C1 segment of cervical spinal cord (tissue), 14 donors: ENCODE results near the gene C22orf31.
"Not testable (repeated sequence)": the region's sequence is repeated elsewhere in the genome, so short reads cannot be mapped to it uniquely, and the experiment has no call there.

Source experiments
- DNase-seq, 14 donors: peaks; one replicate each; lab custom pipeline; 2025; lab: John Stamatoyannopoulos, UW

C22orf31 gene

DNA sequence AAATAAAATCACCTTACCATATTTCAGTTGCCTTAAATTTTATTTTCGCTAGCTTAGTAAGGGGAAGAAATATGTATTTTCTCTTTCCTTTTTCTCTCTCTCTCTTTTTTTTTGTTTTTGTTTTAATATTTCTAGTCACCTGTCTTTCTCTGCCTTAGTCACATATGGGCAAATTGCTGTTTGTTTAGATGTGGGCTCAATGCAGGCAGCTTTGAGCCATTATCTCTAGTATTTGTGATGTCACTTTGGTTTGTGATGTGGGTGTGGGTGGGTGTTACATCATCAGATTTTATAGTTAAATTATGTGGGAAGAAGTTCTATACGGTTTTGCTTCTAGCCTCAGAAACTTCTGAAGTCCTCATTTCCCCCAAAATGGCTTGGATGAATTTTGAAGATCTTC, at the start of gene C22orf31:
C22orf31 (minus strand) TSS at position 59 of the 400 bp plus-strand sequence; CDS start at position 20, 39 bp downstream.
- no peak for DNase-seq

- no peak for DNase-seq
Observed at GRCh38 chr22:29110946-29111345, 49.3 kb upstream of the C22orf31 start.

- DNase-seq, result no peak
Observed at GRCh38 chr22:29109822-29110221, 48.2 kb upstream of the C22orf31 start.

- DNase-seq, result no peak
Observed at GRCh38 chr22:29108137-29108536, 46.5 kb upstream of the C22orf31 start.

DNA sequence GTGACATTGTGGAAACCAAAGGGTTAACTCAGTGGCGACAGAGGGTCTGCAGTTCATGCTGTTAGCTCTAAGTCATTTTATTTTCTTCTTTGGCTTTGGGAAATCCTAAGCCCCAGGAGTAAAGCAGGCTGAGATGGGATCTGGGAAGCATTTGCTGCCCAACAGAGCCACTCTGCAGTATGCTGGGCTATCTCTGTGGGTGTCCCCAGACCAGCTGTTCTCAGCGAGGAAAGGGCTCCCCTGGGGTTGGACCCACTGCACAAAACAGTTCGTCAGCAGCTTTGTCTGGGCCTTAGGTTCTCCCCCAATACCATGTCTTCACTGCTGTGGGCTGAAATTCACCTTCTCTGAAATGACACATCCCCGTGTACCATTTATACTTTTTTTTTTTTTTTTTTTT, 45.2 kb upstream of the C22orf31 start:
- DNase-seq, result no peak

DNA sequence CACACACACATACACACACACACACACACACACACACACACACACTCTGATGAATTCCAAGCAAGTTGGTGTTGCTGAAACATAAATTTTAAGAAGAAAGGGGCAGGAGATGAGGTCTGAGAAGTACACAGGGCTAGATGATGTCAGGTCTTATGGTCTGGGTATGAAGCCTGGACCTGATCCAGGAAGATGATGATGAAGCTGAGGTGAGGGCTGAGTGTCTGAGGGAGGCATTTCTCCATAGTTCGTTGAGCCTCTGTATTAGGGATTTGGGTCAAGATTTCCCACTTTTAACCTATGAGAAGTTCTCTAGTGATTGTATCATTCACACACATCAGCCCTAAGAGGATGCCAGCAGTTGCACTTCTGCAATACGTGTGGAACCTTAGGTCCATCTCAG, 43.8 kb upstream of the C22orf31 start:
- DNase-seq, result no peak

GRCh38 chr22:29103121-29103520, 41.5 kb upstream of the C22orf31 start:
- no peak for DNase-seq

DNA sequence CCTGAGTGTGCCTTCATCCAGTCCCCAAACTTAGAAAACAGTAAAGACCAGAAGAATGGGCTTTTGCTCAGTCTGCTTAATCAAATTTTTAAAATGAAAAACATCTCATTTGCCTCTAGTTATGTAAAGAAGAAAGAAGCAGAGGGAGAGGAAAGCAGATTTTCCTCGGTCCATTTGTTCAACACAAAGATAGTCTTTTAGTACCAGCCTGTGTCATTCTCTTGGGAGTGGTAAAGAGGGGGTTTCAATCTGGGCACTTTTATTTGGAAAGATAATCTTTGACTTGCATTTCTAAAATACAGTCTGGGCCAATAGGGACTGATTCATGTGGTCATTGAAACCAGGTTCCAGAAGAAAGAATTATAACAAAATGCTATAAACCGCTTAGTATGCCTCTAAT, 40.7 kb upstream of the C22orf31 start:
- DNase-seq, result no peak

GRCh38 chr22:29098296-29098695, 36.7 kb upstream of the C22orf31 start:
- DNase-seq, result peak in 1 of 14 donors; percentile 25

DNA sequence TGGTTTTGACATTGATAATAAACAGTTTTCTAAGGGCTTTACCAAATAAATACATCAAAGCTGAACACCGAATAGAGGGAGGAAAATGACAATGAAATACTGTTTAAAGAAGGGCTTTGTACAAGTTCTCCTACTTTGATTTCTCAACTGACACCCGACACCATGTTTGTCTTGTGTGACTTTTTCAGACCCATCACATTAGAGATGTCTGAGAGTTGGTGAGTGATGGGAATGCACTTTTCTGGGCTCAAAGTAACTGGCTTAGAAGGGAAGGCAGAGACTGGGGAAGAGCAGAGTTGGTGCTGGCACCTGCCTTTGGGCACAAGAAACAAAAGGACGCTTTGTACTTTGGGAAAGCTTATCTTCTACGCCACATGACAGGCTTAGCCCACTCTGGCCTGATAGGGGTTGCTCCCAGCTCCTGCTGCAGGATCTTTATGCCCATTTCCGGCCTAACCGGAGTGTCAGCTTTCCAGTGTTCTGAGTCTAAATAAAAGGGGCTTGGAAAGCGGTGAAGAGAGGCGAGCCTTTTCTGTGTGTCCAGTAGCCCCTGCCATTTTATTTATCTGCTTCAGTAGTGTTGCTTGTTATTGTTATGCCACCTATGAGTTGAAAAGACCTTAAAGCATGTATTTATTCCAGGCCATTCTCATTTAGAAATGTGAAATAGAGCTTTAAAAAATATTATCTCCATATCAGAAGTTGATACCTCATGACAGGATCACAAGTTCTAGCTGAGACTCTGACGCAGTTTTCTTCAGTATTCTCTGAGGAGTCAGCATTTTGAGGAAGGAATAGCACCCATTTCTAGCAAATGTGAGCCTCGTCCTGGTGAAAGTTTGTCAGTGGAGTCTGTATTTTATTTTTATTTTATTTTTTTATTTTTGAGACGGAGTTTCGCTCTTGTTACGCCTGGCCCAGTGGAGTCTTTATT, 35.4 kb upstream of the C22orf31 start:
- peak in 3 of 14 donors; percentile 11 to 20 (median 14) for DNase-seq

GRCh38 chr22:29095459-29095858, 33.8 kb upstream of the C22orf31 start:
- DNase-seq, result no peak

DNA sequence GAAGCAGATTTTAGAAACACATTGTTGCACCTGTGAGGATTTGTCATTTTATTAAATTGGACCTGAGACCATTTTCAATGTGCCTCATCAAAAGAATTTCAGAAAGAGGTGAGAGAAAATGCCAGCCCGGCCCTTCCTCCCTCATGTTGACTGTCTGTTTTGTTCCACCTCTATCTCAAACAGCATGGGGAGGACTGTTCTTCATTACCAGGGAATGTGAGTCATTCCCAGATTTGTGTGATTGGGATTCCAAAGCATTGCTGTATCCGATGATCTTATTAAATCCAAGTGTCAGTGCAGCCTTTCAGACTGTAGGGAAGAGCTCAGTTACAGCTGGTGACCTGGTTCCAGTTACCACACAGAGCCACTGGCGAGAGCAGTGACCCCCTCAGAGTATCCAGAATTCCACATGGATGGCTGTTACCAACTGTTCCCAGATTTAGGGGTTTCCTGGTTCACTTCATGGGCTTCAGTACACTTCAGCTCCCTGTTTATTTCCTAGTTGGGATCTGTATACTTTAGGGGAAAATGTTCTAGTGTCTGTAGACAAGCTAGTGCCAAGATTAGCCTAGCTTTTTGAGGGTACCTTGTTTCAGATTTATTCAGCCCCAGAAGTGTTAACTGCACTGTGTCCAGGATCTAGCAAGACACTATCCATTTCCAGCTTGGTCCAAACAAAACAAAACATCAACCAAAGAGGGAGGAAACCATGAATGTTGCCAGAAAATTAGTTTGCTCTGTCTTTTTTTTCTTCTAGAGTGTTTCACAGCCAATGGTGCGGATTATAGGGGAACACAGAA, 32.1 kb upstream of the C22orf31 start:
- DNase-seq, result no peak

DNA sequence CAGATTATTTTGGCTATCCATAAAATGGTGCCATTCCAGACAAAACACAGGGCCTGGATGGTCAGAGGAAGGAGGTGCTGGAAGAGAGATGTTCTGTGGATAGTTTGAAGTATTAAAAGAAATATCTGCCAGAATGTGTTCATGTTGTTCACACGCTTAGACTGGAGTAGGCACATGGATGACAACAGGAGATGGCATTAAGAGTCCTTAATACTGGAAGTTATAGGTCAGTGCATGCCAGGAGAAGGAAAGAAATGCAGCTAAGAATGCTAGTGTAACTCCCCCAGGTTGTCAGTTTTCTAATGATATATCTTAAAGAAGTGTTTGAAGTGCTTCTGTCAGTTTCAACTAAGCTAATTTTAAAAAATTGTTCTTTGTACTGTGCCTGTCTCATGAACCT, 31.4 kb upstream of the C22orf31 start:
- no peak for DNase-seq

DNA sequence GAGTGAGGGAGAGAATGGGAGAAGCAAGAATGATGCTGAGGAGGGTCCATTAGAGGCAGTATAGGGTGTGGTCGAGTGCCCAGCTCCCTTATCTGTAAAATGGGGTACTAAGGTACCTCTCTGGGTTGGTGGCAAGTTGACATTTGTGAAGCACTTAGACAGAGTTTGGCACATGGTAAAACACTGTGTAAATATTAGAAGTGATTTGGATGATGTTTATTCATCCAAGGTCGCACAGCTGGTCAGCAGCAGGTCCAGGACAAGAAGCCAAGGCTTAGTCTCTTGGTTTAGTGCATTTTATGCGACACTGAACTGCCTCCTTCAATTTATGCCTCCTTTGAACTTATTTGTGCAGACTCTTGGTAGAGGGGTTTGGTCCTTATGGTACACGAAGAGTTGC, 30.6 kb upstream of the C22orf31 start:
- DNase-seq, result no peak

DNA sequence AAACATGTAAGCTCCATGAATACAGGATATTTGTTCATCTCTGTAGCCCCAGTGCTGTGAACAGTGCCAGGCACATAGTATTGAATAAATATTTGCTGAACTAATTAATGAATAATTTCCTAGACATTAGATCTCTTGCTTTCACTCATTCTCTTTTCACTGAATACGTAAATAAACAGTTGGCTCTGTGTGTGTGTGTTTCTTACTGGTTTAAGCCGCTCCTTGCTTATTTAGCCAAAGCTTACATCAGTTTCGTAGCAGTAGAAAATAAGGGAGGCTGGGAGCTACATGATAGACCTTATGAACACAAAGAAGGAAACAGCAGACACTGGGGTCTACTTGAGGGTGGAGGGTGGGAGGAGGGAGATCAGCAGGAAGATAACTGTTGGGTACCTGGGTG, 28.4 kb upstream of the C22orf31 start:
- DNase-seq, result no peak

GRCh38 chr22:29089507-29089906, 27.9 kb upstream of the C22orf31 start:
- DNase-seq, result no peak

- DNase-seq, result no peak
Observed at GRCh38 chr22:29088809-29089208, 27.2 kb upstream of the C22orf31 start.

- DNase-seq, result no peak
Observed at GRCh38 chr22:29087012-29087411, 25.4 kb upstream of the C22orf31 start.

DNA sequence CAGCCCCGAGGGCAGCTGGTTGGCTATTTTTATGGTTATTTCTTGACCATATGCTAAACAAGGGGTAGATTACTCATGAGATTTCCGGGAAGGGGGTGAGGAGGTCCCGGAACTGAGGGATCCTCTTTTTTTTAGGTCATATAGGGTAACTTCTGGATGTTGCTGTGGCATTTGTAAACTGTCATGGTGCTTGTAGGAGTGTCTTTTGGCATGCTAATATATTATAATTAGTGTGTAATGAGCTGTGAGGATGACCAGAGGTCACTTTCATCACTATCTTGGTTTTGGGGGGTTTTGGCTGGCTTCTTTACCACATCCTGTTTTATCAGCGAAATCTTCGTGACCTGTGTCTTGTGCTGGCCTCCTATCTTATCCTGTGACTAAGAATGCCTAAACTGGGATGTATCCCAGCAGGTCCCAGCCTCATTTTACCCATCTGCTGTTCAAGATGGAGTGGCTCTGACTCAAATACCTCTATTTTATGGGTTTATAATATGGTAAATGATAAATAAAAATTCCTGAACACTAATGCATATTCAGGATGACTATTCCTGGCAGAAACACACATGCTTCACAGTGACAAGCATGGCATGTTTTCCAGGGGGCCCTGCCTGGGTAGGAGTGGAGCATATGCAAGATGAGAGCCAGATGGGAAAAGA, 22.4 kb upstream of the C22orf31 start:
- no peak for DNase-seq

DNA sequence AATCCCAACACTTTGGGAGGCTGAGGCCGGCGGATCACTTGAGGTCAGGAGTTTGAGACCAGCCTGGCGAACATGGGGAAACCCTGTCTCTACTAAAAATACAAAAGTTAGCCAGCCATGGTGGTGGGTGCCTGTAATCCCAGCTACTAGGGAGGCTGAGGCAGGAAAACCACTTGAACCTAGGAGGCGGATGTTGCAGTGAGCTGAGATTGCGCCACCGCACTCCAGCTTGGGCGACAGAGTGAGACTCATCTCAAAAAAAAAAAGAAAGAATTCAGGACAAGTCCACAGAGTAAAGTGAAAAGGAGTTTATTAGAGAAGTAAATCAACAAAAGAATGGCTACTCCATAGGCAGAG, 21.9 kb upstream of the C22orf31 start:
- not testable (repeated sequence) for DNase-seq

DNA sequence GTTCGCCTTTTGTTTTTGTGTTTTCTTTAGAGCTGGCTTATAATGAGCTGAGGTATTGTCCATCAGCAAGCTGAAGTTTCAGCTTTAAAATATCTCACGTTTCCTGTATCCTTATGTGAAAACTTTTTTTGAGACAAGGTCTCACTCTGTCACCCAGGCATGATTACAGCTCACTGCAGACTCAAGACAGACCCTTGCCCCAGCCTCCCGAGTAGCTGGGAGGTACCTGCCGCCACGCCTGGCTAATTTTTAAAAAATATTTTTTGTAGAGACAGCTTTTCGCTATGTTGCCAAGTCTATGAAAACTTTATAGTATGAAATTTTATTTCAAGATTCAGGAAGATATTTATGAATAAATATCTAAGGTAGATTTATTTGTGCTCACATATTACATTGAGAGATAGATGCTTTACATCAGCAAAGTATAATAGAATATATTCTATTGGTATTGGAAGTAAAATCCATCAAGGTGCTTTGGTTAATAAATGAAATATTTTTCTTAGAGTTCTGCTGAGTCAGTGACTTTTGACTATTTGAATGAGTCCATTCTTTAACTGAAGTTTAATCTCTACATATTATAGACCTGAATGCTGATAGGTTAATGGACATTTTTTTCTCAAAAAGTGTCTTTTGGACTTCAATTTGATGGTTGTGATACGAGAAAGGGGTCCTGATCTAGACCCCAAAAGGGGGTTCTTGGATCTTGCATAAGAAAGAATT, 21.4 kb upstream of the C22orf31 start:
- DNase-seq, result no peak
